Rectal smooth muscle tissue (tissue), 1 donor: ENCODE data around the gene IFI27L1.

ENCODE experiments used
- H3K27ac ChIP-seq: one replicate; pipeline ENCODE4 v1.7.0; 2013; ENCODE audit warnings: low read depth, low read length, inconsistent platforms
- H3K27me3 ChIP-seq: one replicate; pipeline ENCODE4 v1.7.0; 2013; ENCODE audit warnings: low read length; ENCODE audit not compliant: control insufficient read depth, insufficient read depth
- H3K36me3 ChIP-seq: one replicate; pipeline ENCODE4 v1.7.0; 2013; ENCODE audit warnings: low read length; ENCODE audit not compliant: control insufficient read depth, insufficient read depth
- H3K4me1 ChIP-seq: one replicate; pipeline ENCODE4 v1.7.0; 2013; ENCODE audit warnings: low read length; ENCODE audit not compliant: control insufficient read depth, insufficient read depth
- H3K4me3 ChIP-seq: one replicate; pipeline ENCODE4 v1.7.0; 2013; ENCODE audit warnings: low read length
- H3K9ac ChIP-seq: one replicate; pipeline ENCODE4 v1.7.0; 2013; ENCODE audit warnings: low read length

IFI27L1 gene, protein sequence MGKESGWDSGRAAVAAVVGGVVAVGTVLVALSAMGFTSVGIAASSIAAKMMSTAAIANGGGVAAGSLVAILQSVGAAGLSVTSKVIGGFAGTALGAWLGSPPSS

GRCh38 chr14:94080621-94081385 is at the start of gene IFI27L1, which contains the start of gene DDX24:
TSS of gene IFI27L1 (plus strand) at chr14:94081310. CDS start at chr14:94096938, 15,628 bp downstream.
TSS of gene DDX24 (minus strand) at chr14:94081202. CDS start at chr14:94079742, 1,460 bp downstream.
- H3K27me3 ChIP-seq: no peaks in the 10 kb centered on the region
- H3K9ac ChIP-seq: peak within 1 kb of the TSS; percentile 82
- H3K36me3 ChIP-seq: peaks cover 14% of the 10 kb centered on the region
- H3K4me1 ChIP-seq: peaks cover 25% of the 10 kb centered on the region
- H3K4me3 ChIP-seq: peak within 1 kb of the TSS; percentile 85
- H3K27ac ChIP-seq: peak within 1 kb of the TSS; percentile 91

DNA sequence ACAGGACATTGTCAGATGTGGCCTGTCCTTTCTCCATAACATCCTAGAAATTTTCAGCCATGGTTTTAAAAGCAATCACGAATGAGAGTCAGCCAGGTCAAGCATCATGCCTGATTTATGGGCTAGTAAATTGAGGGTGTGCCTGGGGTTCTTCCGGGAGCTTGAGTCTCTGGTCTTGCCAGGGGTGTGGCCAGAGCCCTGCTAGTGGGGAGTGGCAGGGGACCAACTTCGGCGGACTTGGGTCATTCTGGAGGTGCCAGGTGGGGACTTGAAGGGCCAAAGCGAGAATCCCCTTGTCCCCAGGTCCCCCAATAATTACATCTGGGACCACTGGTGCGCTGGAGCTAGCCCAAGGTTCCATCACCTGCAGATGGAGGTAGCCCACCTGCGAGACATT is 49.2 kb upstream of the IFI27L1 start:
- no peak overlapping the region for H3K27ac ChIP-seq
- H3K36me3 ChIP-seq: no peaks in the 10 kb centered on the region
- no peak overlapping the region for H3K4me3 ChIP-seq
- H3K27me3 ChIP-seq: no peaks in the 10 kb centered on the region
- no peak overlapping the region for H3K9ac ChIP-seq
- H3K4me1 ChIP-seq: no peaks in the 10 kb centered on the region

DNA sequence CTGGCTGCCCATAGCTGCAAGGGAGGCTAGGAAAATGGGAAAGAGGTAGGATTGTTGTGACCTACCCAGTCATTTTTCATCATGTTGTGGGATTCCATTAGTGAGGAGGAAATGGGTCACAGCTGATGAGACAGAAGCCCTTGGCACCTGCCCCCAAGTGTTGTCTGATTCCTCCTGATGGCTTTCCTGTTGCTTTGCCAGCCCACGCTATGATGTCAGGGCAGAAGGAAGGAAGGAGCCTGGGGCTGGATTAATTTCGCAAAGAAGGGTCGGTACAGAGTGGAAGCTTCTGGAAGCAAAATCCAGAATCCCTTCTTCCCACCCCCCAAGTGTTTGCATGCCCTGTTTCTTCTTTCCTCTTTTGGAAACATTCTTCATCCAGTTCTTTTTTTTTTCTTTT is 46.2 kb upstream of the IFI27L1 start:
- H3K27me3 ChIP-seq: no peaks in the 10 kb centered on the region
- H3K4me3 ChIP-seq: no peak overlapping the region
- H3K4me1 ChIP-seq: no peaks in the 10 kb centered on the region
- H3K9ac ChIP-seq: no peak overlapping the region
- H3K36me3 ChIP-seq: no peaks in the 10 kb centered on the region
- H3K27ac ChIP-seq: no peak overlapping the region

- Histone ChIP-seq H3K27me3 (no peaks in the 10 kb centered on the region), H3K27ac (no peak overlapping the region), H3K36me3 (no peaks in the 10 kb centered on the region), H3K4me1 (no peaks in the 10 kb centered on the region), H3K4me3 (no peak overlapping the region), H3K9ac (no peak overlapping the region)
Observed at GRCh38 chr14:94036313-94037167, 44.6 kb upstream of the IFI27L1 start.

DNA sequence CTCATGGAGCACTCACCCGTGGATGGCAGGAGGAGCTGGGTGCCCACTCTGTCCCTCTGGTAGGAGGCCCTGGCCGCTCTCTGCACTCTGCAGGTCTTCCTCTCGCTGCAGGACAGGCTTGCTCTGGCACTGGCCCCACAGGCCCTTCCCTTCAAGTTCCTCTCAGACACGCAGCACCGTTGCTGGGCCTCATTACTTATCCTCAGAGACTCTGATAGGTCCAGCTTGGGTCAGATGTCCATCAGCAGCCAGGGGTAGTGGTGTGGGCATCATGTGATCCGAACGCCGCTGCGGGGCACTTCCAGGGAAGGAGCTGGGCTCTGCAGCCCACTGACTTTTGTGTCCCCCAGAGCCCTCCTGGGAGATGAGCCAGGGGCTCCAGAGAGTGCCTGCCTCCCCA is 43.2 kb upstream of the IFI27L1 start:
- H3K27me3 ChIP-seq: no peaks in the 10 kb centered on the region
- no peak overlapping the region for H3K9ac ChIP-seq
- no peak overlapping the region for H3K27ac ChIP-seq
- no peaks in the 10 kb centered on the region for H3K36me3 ChIP-seq
- no peak overlapping the region for H3K4me3 ChIP-seq
- H3K4me1 ChIP-seq: peaks cover 3% of the 10 kb centered on the region

GRCh38 chr14:94038510-94038909 is 42.6 kb upstream of the IFI27L1 start:
- H3K4me3 ChIP-seq: no peak overlapping the region
- no peaks in the 10 kb centered on the region for H3K36me3 ChIP-seq

GRCh38 chr14:94038921-94039629 is 42.0 kb upstream of the IFI27L1 start:
- Histone ChIP-seq H3K4me1 (peaks cover 3% of the 10 kb centered on the region), H3K4me3 (no peak overlapping the region), H3K27me3 (no peaks in the 10 kb centered on the region), H3K27ac (no peak overlapping the region), H3K36me3 (no peaks in the 10 kb centered on the region), H3K9ac (no peak overlapping the region)

More at GRCh38 chr14:94038510-94038909, 42.6 kb upstream of the IFI27L1 start:
- peaks cover 3% of the 10 kb centered on the region for H3K4me1 ChIP-seq
- no peaks in the 10 kb centered on the region for H3K27me3 ChIP-seq
- no peak overlapping the region for H3K9ac ChIP-seq
- H3K27ac ChIP-seq: no peak overlapping the region

DNA sequence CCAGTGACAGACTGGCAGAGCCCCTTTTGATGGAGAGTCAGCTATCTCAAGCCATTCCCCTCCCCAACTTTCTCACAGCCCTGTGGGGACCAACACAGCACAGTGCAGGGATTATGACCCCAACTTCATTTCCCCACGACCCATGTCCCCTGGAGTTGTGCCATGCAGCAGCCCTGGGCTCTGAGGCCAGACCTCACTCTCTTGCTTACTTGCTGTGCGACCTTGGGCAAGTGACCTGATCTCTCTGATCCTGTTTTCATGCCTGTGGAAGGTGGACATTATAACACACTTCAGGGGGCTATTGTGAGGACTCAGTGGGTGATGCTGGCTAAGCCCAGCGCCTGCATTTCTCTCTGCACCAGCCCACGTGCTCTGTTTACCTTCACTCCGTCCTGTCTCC is 40.9 kb upstream of the IFI27L1 start:
- Histone ChIP-seq H3K36me3 (no peaks in the 10 kb centered on the region), H3K27me3 (no peaks in the 10 kb centered on the region), H3K9ac (no peak overlapping the region), H3K4me1 (peaks cover 3% of the 10 kb centered on the region), H3K27ac (no peak overlapping the region), H3K4me3 (no peak overlapping the region)

DNA sequence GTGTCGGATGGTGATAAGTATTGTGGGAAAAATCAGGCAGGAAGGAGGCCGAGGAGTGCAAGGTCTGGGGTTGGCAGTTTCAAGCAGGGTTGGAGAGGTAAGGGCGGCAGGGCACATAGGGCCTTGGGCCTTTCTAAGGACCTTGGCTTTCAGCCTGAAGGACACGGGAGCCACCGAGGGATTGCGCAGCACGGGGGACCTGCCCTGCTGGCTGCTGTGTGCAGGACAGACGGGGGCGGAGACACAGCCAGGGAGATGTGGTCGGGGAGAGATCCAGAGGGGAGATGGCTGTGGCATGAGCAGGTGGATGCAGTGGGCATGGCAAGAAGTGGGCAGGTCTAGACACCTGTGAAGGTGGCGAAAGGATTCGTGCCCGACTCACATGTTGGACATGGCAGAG is 40.3 kb upstream of the IFI27L1 start:
- H3K4me3 ChIP-seq: no peak overlapping the region
- H3K27ac ChIP-seq: no peak overlapping the region
- peaks cover 3% of the 10 kb centered on the region for H3K4me1 ChIP-seq
- no peak overlapping the region for H3K9ac ChIP-seq
- no peaks in the 10 kb centered on the region for H3K27me3 ChIP-seq
- no peaks in the 10 kb centered on the region for H3K36me3 ChIP-seq

DNA sequence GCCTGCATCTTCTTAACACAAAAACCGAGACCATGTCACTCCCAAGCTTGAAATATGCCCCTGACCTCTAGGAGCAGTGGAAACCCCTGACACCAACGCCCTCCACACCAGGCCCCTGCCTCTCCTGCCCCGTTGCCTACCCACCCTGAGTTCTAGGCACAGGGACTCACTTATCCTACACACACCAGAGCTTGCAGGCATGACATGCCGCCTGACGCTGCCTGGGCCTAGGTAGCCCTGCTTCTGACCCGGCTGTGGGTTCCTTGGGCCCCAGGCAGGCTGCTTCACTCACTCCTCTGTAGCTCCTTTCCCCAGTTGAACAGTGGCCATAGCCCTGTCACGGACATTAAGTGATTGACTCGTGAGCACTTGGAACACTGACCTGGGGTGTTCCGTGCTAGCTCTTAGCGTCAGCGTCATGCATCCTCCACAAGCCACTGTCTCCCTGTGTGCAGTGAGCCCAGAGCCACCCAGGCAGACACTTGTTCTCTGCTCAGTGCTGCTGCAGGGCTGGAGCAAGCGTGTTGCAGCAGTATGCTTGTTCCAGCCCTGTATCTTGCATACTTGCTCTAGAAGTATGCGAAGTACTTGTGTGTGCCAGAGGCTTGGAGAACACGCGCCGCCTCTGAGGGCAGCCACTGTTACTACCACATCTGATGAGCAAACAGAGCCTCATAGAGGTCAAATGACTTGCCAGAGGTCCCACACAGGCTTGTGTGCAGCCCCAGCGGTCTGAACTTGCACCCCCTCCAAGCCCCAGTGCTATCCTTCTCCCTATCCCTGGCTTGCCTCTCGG is 39.4 kb upstream of the IFI27L1 start:
- Histone ChIP-seq H3K4me3 (no peak overlapping the region), H3K27ac (no peak overlapping the region), H3K4me1 (peaks cover 3% of the 10 kb centered on the region), H3K9ac (no peak overlapping the region), H3K36me3 (no peaks in the 10 kb centered on the region), H3K27me3 (no peaks in the 10 kb centered on the region)

GRCh38 chr14:94042433-94043091 is 38.5 kb upstream of the IFI27L1 start:
- no peak overlapping the region for H3K4me3 ChIP-seq
- peaks cover 3% of the 10 kb centered on the region for H3K4me1 ChIP-seq
- H3K27ac ChIP-seq: no peak overlapping the region
- H3K27me3 ChIP-seq: no peaks in the 10 kb centered on the region
- no peak overlapping the region for H3K9ac ChIP-seq
- peaks cover 3% of the 10 kb centered on the region for H3K36me3 ChIP-seq
